Measurements from ENCODE around the gene KLHL5. TPM values are rescaled to one million over a fixed set of nuclear protein-coding genes. Genes with fewer than 3 reads are reported as not detected.

The KLHL5 gene
- total RNA-seq, 1 donor from 2014 or later = 121 TPM

DNA sequence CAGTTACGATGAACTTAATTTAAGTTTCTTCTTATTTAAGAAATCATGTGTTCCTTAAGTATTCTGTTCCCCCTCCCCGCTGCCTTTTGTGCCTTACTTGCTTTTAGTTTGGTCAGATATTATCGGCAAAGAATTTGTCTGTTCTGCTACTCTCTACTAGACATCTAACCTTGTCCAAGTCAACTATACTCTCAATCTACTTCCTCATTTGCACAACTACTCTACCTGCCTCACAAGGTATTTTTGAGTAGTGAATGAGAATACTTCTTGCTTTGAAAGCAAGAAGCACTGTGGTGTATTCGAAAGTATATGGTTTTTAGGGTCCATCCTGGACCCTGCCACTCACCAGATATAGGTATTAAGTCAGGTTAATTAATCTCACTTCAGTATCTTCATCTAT lies 8.0 kb upstream of the KLHL5 start:
- no peaks in the 10 kb centered on the region for H3K27me3 ChIP-seq (ENCODE audit: control insufficient read depth, insufficient read depth, low read length)
- FAIRE-seq (no peak), DNase-seq (ENCODE audit: low read depth) (no peak)
- TF ChIP-seq, protein P1, sequence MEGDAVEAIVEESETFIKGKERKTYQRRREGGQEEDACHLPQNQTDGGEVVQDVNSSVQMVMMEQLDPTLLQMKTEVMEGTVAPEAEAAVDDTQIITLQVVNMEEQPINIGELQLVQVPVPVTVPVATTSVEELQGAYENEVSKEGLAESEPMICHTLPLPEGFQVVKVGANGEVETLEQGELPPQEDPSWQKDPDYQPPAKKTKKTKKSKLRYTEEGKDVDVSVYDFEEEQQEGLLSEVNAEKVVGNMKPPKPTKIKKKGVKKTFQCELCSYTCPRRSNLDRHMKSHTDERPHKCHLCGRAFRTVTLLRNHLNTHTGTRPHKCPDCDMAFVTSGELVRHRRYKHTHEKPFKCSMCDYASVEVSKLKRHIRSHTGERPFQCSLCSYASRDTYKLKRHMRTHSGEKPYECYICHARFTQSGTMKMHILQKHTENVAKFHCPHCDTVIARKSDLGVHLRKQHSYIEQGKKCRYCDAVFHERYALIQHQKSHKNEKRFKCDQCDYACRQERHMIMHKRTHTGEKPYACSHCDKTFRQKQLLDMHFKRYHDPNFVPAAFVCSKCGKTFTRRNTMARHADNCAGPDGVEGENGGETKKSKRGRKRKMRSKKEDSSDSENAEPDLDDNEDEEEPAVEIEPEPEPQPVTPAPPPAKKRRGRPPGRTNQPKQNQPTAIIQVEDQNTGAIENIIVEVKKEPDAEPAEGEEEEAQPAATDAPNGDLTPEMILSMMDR (IDR thresholded peaks at IDR 0.05; ENCODE audit: insufficient read depth, low read length, severe bottlenecking) = no peak
- H3K4me3 ChIP-seq (ENCODE audit: low read depth, low read length) = no peak overlapping the region
- H3K36me3 ChIP-seq (ENCODE audit: control insufficient read depth, insufficient read depth, low read length) = no peaks in the 10 kb centered on the region

DNA sequence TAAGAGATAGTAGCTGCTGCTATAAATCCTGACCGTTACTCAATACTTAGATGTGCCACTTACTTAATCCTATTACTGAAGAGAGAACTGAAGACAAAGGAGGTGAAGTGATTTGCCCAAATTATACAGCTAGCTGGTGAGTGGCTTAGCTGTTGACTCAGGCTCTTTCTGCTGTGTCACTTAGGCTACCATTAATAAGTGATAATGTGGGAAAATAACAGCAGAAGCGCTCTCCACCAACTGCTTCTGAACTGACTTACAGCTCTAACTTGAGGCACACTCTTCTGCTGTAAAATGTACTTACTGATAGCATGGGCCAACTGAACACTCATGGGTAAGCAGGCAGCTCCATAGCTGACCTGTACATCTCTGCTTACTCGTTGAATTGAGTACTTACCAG lies 7.5 kb upstream of the KLHL5 start:
- TF ChIP-seq, protein P1 (IDR thresholded peaks at IDR 0.05; ENCODE audit: insufficient read depth, low read length, severe bottlenecking) = no peak
- Histone ChIP-seq H3K27me3 (ENCODE audit: control insufficient read depth, insufficient read depth, low read length) (no peaks in the 10 kb centered on the region), H3K4me3 (ENCODE audit: low read depth, low read length) (no peak overlapping the region), H3K36me3 (ENCODE audit: control insufficient read depth, insufficient read depth, low read length) (no peaks in the 10 kb centered on the region)
- no peak for FAIRE-seq
- no peak for DNase-seq (ENCODE audit: low read depth)

DNA sequence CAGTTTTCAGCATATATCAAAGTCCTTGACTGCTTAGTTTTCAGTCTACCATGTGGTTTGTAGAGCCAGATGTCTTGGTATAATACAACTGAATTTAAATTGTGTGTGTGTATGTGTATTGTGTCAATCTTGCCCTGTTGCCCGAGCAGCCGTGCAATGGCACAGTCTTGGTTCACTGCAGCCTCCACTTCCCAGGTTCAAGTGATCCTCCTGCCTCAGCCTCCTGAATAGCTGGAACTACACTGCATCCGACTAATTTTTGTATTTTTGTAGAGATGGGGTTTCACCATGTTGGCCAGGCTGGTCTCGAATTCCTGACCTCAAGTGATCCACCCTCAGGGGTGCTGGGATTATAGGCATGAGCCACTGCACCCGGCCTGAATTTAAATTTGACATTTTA lies 6.0 kb upstream of the KLHL5 start:
- DNase-seq (ENCODE audit: low read depth) = no peak
- Histone ChIP-seq H3K4me3 (ENCODE audit: low read depth, low read length) (no peak overlapping the region), H3K27me3 (ENCODE audit: control insufficient read depth, insufficient read depth, low read length) (no peaks in the 10 kb centered on the region), H3K36me3 (ENCODE audit: control insufficient read depth, insufficient read depth, low read length) (no peaks in the 10 kb centered on the region)
- no peak for FAIRE-seq
- TF ChIP-seq, protein P1 (IDR thresholded peaks at IDR 0.05; ENCODE audit: insufficient read depth, low read length, severe bottlenecking) = no peak

DNA sequence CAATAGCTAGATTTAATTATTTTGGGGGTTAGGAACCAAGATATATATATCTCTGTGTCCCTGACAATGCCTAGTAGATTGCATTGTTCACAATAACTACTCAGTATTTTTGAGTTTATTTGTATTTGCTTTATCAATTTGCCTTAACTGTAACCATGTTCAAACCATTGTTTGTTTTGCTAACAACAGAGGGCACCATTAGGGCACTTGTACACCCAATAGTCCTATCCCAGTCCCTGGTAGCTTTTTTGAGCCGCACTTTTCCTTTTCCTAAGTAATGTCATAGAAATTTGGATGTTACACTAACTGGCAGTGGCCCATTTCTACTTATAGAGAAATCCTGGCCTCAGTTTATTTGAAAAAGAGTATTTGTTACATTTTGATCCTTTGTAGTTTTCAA lies 575 bp upstream of the KLHL5 start:
- H3K36me3 ChIP-seq (ENCODE audit: control insufficient read depth, insufficient read depth, low read length) = no peaks in the 10 kb centered on the region
- no peak for FAIRE-seq
- DNase-seq (ENCODE audit: low read depth) = no peak

DNA sequence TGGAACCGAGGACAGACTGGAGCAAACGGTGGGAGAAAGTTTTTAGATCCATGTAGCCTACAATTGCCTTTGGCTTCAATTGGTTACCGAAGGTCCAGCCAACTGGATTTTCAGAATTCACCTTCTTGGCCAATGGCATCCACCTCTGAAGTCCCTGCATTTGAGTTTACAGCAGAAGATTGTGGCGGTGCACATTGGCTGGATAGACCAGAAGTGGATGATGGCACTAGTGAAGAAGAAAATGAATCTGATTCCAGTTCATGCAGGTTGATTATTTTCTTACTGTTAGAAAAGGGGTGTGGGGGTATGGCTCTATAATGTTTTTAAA lies 702 bp downstream of the KLHL5 start:
- Histone ChIP-seq H3K27me3 (ENCODE audit: control insufficient read depth, insufficient read depth, low read length) (no peaks in the 10 kb centered on the region), H3K36me3 (ENCODE audit: control insufficient read depth, insufficient read depth, low read length) (no peaks in the 10 kb centered on the region), H3K4me3 (ENCODE audit: low read depth, low read length) (no peak overlapping the region)
- TF ChIP-seq, protein P1 (IDR thresholded peaks at IDR 0.05; ENCODE audit: insufficient read depth, low read length, severe bottlenecking) = no peak
- DNase-seq (ENCODE audit: low read depth) (no peak), FAIRE-seq (no peak)

More for the DNA sequence above, 575 bp upstream of the KLHL5 start:
- Histone ChIP-seq H3K4me3 (ENCODE audit: low read depth, low read length) (no peak overlapping the region), H3K27me3 (ENCODE audit: control insufficient read depth, insufficient read depth, low read length) (no peaks in the 10 kb centered on the region)
- TF ChIP-seq, protein P1 (IDR thresholded peaks at IDR 0.05; ENCODE audit: insufficient read depth, low read length, severe bottlenecking) = no peak

DNA sequence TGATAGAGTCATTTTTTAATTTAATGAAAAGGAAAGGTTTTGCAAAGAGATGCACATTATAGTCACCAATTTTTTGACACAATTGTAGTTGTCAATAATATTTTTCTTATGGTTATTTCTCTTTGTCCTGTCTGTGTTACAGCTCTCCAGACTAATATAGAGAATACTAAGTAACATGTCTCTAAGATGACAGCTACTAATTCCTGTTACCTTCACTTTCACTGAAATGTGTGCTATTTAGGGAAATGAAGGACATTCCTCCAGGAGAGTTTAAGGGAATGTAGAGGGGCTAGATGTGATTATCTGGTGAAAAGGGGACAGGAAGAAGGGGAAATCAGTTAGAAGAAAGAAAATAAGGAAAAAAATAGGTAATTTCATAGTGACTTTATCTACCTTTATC lies 1.4 kb downstream of the KLHL5 start:
- FAIRE-seq (no peak), DNase-seq (ENCODE audit: low read depth) (no peak)
- H3K27me3 ChIP-seq (ENCODE audit: control insufficient read depth, insufficient read depth, low read length) = no peaks in the 10 kb centered on the region
- no peak overlapping the region for H3K4me3 ChIP-seq (ENCODE audit: low read depth, low read length)
- H3K36me3 ChIP-seq (ENCODE audit: control insufficient read depth, insufficient read depth, low read length) = no peaks in the 10 kb centered on the region
- TF ChIP-seq, protein P1 (IDR thresholded peaks at IDR 0.05; ENCODE audit: insufficient read depth, low read length, severe bottlenecking) = no peak
